ENCODE measurements around the gene ZBTB18. TPM values are rescaled to one million over a fixed set of nuclear protein-coding genes. Genes with fewer than 3 reads are reported as not detected.
"Not testable (repeated sequence)": the region's sequence is repeated elsewhere in the genome, so short reads cannot be mapped to it uniquely, and the experiment has no call there.

ZBTB18 gene
- total RNA-seq, 1 experiment from 2014 or later: 1.8 TPM

DNA sequence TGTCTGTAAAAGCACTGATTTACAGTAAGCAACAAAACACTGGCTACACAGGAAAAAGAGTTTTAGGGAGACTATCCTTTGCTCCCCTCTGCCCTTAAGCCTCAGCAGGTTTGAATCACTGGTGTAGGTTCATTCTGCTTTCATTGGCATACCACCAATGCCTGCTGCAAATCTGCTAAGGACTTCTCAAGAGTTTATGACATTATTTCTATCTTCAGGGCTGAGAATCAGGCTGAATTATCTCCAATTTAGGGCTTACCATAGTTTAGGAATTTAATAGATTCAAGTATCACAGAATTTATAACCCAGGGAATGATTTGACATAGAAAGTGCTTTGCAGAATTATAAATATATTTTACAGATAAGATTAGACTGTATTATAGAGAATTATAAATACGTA, 6.7 kb upstream of the ZBTB18 start:
- H3K9me2 ChIP-seq (ENCODE audit: insufficient read depth): no peaks in the 10 kb centered on the region
- no peak overlapping the region for H3K4me3 ChIP-seq (replicated peaks in 1 of 2; ENCODE audit: low read depth in 1 of 2, low read length in 2 of 2)
- H3K27me3 ChIP-seq (ENCODE audit: insufficient read depth, low read length): peaks cover 69% of the 10 kb centered on the region
- no peak overlapping the region for H3K27ac ChIP-seq (ENCODE audit: low read depth, low read length)
- intact Hi-C loops (cut with micrococcal nuclease): loop anchor here (5.0 to 10.0 kb wide), 2 partner anchors 192 to 700 kb away; partner anchors contain the start of gene AKT3
- no peaks in the 10 kb centered on the region for H4K20me1 ChIP-seq (ENCODE audit: insufficient read depth)
- ATAC-seq (no peak), DNase-seq (ENCODE audit: low read depth, low spot score) (no peak)
- ChIA-PET CTCF (no interaction called here), POLR2A (no interaction called here), RAD21 (ENCODE audit: low non-redundant PET in 1 of 2, low total read pairs in 2 of 2, uncharacterized antibody in 2 of 2, unreplicated experiment in 2 of 2) (no interaction called here)
- no peaks in the 10 kb centered on the region for H3K9me3 ChIP-seq (ENCODE audit: control insufficient read depth in 1 of 2, insufficient read depth in 1 of 2, low read depth in 1 of 2, low read length in 2 of 2)
- H3K36me3 ChIP-seq (ENCODE audit: control insufficient read depth in 1 of 2, insufficient read depth in 2 of 2, low read length in 2 of 2): no peaks in the 10 kb centered on the region
- H3K9ac ChIP-seq (ENCODE audit: low read length): no peak overlapping the region
- no TSS peak for BruUV-seq (replicated peaks)
- TF ChIP-seq POLR2AphosphoS5 (IDR thresholded peaks at IDR 0.05; ENCODE audit: low read depth, low read length): no peak
- TF ChIP-seq ELF1 (IDR thresholded peaks at IDR 0.05; ENCODE audit: borderline replicate concordance, low read depth): no peak
- TF ChIP-seq JUND (IDR thresholded peaks at IDR 0.05): no peak
- TF ChIP-seq, protein P1, sequence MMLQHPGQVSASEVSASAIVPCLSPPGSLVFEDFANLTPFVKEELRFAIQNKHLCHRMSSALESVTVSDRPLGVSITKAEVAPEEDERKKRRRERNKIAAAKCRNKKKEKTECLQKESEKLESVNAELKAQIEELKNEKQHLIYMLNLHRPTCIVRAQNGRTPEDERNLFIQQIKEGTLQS (IDR thresholded peaks at IDR 0.05): no peak
- TF ChIP-seq EGR1 (IDR thresholded peaks at IDR 0.05; ENCODE audit: low read depth): no peak
- TF ChIP-seq, protein P2, sequence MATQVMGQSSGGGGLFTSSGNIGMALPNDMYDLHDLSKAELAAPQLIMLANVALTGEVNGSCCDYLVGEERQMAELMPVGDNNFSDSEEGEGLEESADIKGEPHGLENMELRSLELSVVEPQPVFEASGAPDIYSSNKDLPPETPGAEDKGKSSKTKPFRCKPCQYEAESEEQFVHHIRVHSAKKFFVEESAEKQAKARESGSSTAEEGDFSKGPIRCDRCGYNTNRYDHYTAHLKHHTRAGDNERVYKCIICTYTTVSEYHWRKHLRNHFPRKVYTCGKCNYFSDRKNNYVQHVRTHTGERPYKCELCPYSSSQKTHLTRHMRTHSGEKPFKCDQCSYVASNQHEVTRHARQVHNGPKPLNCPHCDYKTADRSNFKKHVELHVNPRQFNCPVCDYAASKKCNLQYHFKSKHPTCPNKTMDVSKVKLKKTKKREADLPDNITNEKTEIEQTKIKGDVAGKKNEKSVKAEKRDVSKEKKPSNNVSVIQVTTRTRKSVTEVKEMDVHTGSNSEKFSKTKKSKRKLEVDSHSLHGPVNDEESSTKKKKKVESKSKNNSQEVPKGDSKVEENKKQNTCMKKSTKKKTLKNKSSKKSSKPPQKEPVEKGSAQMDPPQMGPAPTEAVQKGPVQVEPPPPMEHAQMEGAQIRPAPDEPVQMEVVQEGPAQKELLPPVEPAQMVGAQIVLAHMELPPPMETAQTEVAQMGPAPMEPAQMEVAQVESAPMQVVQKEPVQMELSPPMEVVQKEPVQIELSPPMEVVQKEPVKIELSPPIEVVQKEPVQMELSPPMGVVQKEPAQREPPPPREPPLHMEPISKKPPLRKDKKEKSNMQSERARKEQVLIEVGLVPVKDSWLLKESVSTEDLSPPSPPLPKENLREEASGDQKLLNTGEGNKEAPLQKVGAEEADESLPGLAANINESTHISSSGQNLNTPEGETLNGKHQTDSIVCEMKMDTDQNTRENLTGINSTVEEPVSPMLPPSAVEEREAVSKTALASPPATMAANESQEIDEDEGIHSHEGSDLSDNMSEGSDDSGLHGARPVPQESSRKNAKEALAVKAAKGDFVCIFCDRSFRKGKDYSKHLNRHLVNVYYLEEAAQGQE (IDR thresholded peaks at IDR 0.05; ENCODE audit: low read depth): no peak
- no peaks in the 10 kb centered on the region for H3K79me2 ChIP-seq (ENCODE audit: insufficient read depth, low read length)
- no peak overlapping the region for H3K4me2 ChIP-seq (ENCODE audit: low read length)
- H2AFZ ChIP-seq (ENCODE audit: low read depth, low read length, poor library complexity, severe bottlenecking): no peak overlapping the region
- H3K4me1 ChIP-seq (ENCODE audit: control insufficient read depth in 1 of 2, insufficient read depth in 2 of 2, low read length in 2 of 2): peaks cover 8 to 11% of the 10 kb centered on the region in 2 experiments; a peak in 3 of 4 replicates

DNA sequence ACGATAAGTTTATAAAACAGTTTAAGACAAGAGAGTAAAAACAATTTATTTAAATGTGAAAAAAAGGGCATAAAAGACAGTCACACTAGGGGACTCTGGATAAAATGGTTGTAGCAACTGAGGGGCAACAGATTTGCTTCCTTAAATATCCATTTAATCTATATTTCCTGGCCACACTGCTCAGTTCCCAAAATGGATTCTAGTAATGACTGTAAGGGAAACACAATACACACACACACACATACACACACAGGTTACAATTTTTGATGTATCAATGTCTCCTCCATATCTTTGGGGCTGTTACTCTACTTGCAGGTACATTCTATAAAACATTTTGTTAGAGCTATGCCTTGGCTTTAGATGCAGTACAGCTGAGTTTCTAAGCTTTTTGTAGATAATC, 4.8 kb upstream of the ZBTB18 start:
- POLR2A ChIA-PET: interaction anchor here (0.8 kb wide), 1 partner anchor 286 kb away, joined by 3 read pairs; no protein-coding TSS in a partner anchor
- Histone ChIP-seq H3K27me3 (ENCODE audit: insufficient read depth, low read length) (peaks cover 73% of the 10 kb centered on the region), H3K4me1 (ENCODE audit: control insufficient read depth in 1 of 2, insufficient read depth in 2 of 2, low read length in 2 of 2) (peaks cover 8 to 14% of the 10 kb centered on the region in 2 experiments; a peak in 3 of 4 replicates)
- CTCF ChIA-PET; BruUV-seq (replicated peaks); H3K36me3 ChIP-seq (ENCODE audit: control insufficient read depth in 1 of 2, insufficient read depth in 2 of 2, low read length in 2 of 2); H3K4me2 ChIP-seq (ENCODE audit: low read length); DNase-seq (ENCODE audit: low read depth, low spot score); H3K9me2 ChIP-seq (ENCODE audit: insufficient read depth); ATAC-seq; H3K9me3 ChIP-seq (ENCODE audit: control insufficient read depth in 1 of 2, insufficient read depth in 1 of 2, low read depth in 1 of 2, low read length in 2 of 2); H3K9ac ChIP-seq (ENCODE audit: low read length); H3K4me3 ChIP-seq (replicated peaks in 1 of 2; ENCODE audit: low read depth in 1 of 2, low read length in 2 of 2); H4K20me1 ChIP-seq (ENCODE audit: insufficient read depth); RAD21 ChIA-PET (ENCODE audit: low non-redundant PET in 1 of 2, low total read pairs in 2 of 2, uncharacterized antibody in 2 of 2, unreplicated experiment in 2 of 2); H3K27ac ChIP-seq (ENCODE audit: low read depth, low read length); H2AFZ ChIP-seq (ENCODE audit: low read depth, low read length, poor library complexity, severe bottlenecking); H3K79me2 ChIP-seq (ENCODE audit: insufficient read depth, low read length): not testable (repeated sequence)
- intact Hi-C loops (cut with micrococcal nuclease): loop anchor here (5.0 to 10.0 kb wide), 2 partner anchors 166 to 701 kb away; no protein-coding TSS in a partner anchor

All from HCT116 (cell line).